ENCODE data around the gene INA.
"Not testable (repeated sequence)": the region's sequence is repeated elsewhere in the genome, so short reads cannot be mapped to it uniquely, and the experiment has no call there.

INA gene

GRCh38 chr10:103276896-103277712, at the start of gene INA:
Gene INA, plus strand, starts transcription at chr10:103277138. Its CDS starts 74 bp downstream, at chr10:103277212.
- peak; percentile 8 for DNase-seq

DNA sequence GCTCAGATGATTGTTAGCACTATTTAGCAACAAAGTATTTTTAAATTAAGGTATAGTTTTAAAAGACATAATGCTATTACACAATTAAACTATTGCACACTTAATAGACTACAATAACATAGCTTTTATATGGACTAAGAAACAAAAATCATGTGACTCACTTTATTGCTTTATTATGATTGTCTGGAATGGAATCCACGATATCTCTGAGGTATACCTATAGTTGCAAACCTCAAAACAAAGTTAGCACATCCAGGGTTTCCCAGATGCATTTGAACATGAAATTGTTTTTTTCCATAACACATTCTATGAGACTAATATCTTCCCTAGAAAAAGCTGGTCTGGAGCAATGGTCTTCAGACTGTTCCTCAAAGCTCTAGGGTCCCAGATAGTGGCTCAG, 49.5 kb upstream of the INA start:
- DNase-seq: no peak

GRCh38 chr10:103231047-103231551, 45.8 kb upstream of the INA start:
- DNase-seq: no peak

GRCh38 chr10:103232131-103232673, 44.7 kb upstream of the INA start:
- no peak for DNase-seq

- no peak for DNase-seq
Measured at GRCh38 chr10:103232772-103233488, 44.0 kb upstream of the INA start.

DNA sequence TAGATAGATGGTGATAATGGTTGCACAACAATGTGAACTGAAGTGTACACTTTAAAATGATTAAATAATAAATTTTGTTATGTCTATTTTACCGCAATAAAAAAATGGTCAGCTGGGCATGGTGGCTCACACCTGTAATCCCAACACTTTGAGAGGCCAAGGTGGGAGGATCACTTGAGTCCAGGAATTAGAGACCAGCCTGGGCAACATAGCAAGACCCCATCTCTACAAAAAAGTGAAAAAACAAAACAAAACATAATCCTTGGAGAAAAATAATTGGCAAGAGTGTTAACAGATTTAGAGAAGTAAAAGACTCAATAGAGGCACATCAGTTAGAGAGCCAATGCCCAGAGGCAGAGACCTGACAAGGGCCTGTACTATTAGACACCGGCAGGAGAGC, 41.2 kb upstream of the INA start:
- DNase-seq: no peak

DNA sequence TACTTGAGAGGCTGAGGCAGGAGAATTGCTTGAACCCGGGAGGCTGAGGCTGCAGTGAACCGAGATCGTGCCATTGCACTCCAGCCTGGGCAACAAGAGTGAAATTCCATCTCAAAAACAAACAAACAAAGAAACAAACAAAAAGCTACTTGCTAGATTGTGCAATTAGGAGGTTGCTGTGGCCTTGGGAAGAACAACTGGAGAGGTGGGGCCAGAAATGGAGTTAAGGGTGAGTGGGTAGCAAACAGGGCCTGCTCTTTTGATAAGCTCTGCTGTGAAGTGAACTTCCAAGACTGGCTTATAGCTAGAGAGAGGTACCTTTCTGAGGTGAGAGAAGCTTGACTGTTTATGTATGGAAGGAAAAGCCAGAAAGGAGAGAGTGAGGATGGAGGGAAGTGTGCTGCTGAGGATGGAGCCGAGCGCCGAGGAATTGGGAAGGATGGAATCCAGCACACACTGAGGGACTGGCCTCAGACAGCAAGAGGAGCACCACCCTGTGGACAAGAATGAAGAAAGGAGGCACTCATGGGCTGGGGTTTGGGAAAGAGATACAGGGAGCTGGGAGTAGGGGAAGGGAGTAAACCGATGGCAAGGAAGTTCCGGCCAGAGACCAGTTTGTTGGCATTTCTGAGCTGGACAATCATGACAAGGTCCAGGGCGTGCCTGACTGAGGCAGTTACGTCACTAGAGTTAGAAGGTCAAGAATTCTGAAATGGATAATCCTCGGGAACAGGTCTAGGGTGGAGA, 38.3 kb upstream of the INA start:
- DNase-seq: no peak

GRCh38 chr10:103241262-103242011, 35.5 kb upstream of the INA start:
- DNase-seq: no peak

DNA sequence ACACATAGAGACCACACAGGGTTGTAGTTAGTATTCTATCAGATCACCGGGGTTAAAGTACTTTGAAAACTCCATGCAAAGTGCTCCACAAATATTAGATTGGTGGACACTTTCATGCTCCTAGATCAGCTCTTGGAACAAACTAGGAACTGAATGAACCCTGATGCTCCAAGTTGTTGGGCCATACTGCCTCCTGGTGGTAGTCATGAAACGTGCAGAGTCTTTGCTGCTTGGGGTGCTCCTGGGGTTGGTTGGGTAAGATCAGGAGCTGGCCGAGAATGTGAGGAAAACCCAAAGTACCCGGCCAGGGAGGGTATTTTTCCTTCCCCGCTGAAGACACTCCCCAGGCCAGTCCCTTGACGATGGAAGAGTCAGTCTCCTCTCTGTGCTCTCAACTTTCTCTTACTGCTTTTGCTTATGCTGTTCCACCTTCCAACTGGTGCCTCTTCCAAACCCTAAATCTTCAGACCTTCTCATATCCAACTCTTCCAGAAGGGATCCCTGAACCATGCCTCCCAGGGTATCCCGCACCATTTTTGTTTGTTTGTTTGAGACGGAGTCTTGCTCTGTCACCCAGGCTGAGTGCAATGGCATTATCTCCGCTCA, 32.2 kb upstream of the INA start:
- peak; percentile 40 for DNase-seq

- not testable (repeated sequence) for DNase-seq
Measured at GRCh38 chr10:103245587-103245986, 31.4 kb upstream of the INA start, which contains the start of gene RPEL1. Gene RPEL1, plus strand, starts transcription at chr10:103245887. Its CDS starts 110 bp downstream, at chr10:103245997.

DNA sequence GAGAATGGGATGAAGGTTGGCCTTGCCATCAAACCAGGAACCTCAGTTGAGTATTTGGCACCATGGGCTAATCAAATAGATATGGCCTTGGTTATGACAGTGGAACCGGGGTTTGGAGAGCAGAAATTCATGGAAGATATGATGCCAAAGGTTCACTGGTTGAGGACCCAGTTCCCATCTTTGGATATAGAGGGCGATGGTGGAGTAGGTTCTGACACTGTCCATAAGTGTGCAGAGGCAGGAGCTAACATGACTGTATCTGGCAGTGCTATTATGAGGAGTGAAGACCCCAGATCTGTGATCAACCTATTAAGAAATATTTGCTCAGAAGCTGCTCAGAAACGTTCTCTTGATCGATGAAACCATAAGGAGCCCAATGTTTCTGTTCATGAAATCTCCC, 30.6 kb upstream of the INA start:
- DNase-seq: no peak

DNA sequence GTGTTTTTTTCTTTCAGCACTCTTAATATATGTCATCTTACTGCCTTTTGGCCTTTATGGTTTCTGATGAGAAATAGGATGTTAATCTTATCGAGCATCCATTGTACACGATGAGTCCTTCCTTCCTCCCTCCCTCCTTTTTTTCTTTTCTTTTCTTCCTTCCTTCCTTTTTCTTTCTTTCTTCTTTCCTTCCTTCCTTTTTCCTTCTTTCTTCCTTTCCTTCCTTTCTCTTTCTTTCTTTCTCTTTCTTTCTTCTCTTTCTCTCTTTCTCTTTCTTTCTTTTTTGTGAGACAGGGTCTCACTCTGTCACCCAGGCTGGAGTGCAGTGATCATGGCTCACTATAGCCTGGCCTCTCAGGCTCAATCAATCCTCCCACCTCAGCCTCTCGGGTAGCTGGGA, 22.8 kb upstream of the INA start:
- no peak for DNase-seq

- no peak for DNase-seq
Measured at GRCh38 chr10:103254538-103255325, 22.2 kb upstream of the INA start.

GRCh38 chr10:103256613-103257012, 20.3 kb upstream of the INA start:
- DNase-seq: no peak

DNA sequence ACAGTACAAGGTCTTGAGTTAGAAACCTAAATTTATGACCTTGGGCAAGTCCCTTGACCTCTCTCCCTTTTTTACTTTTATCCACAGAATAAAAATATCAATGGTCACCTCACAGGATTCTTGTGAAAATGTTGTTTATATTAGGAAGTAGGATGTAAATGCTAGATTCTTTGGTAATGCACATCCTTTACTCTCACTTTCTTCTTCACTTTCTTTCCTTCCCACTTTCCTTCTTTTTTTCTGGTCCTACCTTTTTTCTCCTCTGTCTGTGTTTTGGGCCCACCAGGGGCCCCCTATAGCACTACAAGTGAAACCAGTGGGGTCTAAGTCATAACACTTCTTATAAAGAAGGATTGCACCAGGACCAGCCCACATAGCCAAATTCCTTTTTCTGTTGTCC, 19.1 kb upstream of the INA start:
- no peak for DNase-seq

DNA sequence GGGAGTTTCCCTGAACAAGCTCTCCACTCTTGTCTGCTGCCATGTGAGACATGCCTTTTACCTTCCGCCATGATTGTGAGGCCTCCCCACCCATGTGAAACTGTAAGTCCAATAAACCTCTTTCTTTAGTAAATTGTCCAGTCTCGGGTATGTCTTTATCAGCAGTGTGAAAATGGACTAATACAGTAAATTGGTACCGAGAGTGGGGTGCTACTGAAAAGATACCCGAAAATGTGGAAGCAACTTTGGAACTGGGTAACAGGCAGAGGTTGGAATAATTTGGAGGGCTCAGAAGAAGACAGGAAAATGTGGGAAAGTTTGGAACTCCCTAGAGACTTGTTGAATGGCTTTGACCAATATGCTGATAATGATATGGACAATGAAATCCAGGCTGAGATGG, 18.0 kb upstream of the INA start:
- not testable (repeated sequence) for DNase-seq

GRCh38 chr10:103259989-103260388, 16.9 kb upstream of the INA start:
- DNase-seq: no peak

DNA sequence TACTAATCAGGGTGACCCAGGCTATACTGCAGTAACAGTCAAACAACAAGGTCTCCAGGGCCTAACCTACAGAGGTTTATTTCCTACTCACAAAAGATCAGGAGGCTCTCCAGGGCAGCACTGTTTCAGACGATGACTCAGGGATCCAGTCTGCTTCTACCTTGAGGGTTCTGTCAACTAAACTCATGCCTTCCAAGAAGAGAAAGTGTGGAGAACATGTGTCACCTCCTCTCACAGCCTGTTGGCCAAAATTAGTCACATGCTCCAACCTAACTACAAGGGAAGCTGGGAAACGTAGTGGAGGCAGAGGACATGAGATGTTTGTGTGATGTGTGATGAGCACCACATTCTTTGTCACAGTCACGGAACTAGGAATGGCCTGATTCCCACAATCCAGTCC, 14.7 kb upstream of the INA start:
- no peak for DNase-seq

- DNase-seq: peak; percentile 18
Measured at GRCh38 chr10:103265717-103266329, 11.1 kb upstream of the INA start.

DNA sequence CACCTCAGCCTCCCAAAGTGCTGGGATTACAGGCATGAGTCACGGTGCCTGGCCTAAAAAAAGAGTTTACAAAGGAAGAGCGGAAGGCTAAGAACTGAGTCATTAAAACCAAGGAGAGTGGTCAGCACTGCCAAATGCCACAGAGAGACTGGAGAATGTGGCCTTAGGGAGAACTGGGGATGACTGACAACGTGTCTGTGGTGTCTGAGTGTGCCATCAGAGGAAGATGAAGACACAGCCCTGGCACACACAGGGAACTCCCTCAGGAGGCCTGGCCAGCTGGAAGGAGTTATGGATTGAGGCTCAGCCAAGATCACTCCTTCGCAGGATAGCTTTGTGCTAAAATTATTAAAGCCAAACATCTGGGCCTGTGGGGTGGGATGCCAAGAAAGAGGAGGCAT, 3.9 kb upstream of the INA start:
- no peak for DNase-seq

All from stimulated activated CD4-positive, alpha-beta T cell treated with anti-CD3 and anti-CD28 coated beads, Interleukin-12 subunit alpha, Interleukin-12 subunit beta, amount 100 ng/mL, for 4 hours (primary cell).